A549 (cell line): ENCODE data around the gene ACO1. TPM values are rescaled to one million over a fixed set of nuclear protein-coding genes. Genes with fewer than 3 reads are reported as not detected.

Experiments
- ATAC-seq, 2 experiments: fragments of 200-7000 bp in 1 of 2; fragments of >200 bp in 1 of 2; cut with Nextera tagmentation in 1 of 2; cut with Tn5 transposase in 1 of 2; 3 replicates each; pipeline versions ENCODE4 v1.8.0 to v1.9.1; 2018 to 2020; ENCODE audit warnings: mild to moderate bottlenecking in 1 of 2, moderate library complexity in 1 of 2
- CTCF ChIA-PET: fragments of 300-600 bp; sonication (Branson Sonifier 250); formaldehyde crosslinking; extraction: SDS; loops from one replicate; lab custom pipeline; 2021; ENCODE audit warnings: antibody characterized with exemption, inconsistent platforms; lab: Yijun Ruan, JAX
- POLR2A ChIA-PET: fragments of 350-600 bp; formaldehyde crosslinking; extraction: SDS; loops from one replicate; lab custom pipeline; 2021; ENCODE audit warnings: antibody characterized with exemption, inconsistent platforms; lab: Yijun Ruan, JAX
- DNase-seq, 2 experiments: peaks; one replicate each; pipeline versions ENCODE4 v3.0.0 to v3.0.0-alpha.2; 2011 to 2016; ENCODE audit warnings: low read depth in 1 of 2, low spot score in 1 of 2
- FAIRE-seq: peaks from 2 replicates; lab custom pipeline; 2011; peaks lifted over from hg19 to GRCh38; lab: Jason Lieb, UNC
- H3K27ac ChIP-seq, 2 experiments: fragments of >200 bp; sonication (Bioruptor Twin); formaldehyde crosslinking; 3 replicates each; pipeline ENCODE4 v1.5.1; 2016 to 2017
- H3K4me1 ChIP-seq: fragments of >200 bp; sonication (Bioruptor Twin); formaldehyde crosslinking; 3 replicates; pipeline ENCODE4 v1.6.1; 2016
- H3K4me2 ChIP-seq: fragments of >200 bp; sonication (Bioruptor Twin); formaldehyde crosslinking; 3 replicates; pipeline ENCODE4 v1.6.1; 2016
- H3K4me3 ChIP-seq: fragments of >200 bp; sonication (Bioruptor Twin); formaldehyde crosslinking; 3 replicates; pipeline ENCODE4 v1.5.1; 2016
- H3K9me3 ChIP-seq: fragments of >200 bp; sonication (Bioruptor Twin); formaldehyde crosslinking; 3 replicates; pipeline ENCODE4 v1.6.1; 2016
- ATOH8 ChIP-seq: fragments of 250-450 bp; sonication (Bioruptor Pico); IDR thresholded peaks from 2 replicates; pipeline ENCODE4 v1.5.0; 2020; ENCODE audit warnings: low read depth, mild to moderate bottlenecking, moderate library complexity
- CBX2 ChIP-seq: fragments of 200-600 bp; sonication (generic); IDR thresholded peaks from 2 replicates; pipeline ENCODE4 v1.6.1; 2016; ENCODE audit warnings: low read depth, mild to moderate bottlenecking, borderline replicate concordance
- CEBPB ChIP-seq, 2 experiments: fragments of >200 bp in 1 of 2; sonication (Bioruptor Twin) in 1 of 2; formaldehyde crosslinking in 1 of 2; IDR thresholded peaks; 2 replicates each; pipeline ENCODE4 v1.6.1; 2012 to 2016
- CHD4 ChIP-seq: fragments of 200-600 bp; sonication (generic); IDR thresholded peaks from 2 replicates; pipeline ENCODE4 v1.6.1; 2016; ENCODE audit warnings: antibody characterized with exemption, mild to moderate bottlenecking, borderline replicate concordance
- ESRRA ChIP-seq: fragments of 150-350 bp; IDR thresholded peaks from 2 replicates; pipeline ENCODE4 v1.6.1; 2014; ENCODE audit warnings: mild to moderate bottlenecking, low read length, borderline replicate concordance
- FOSL2 ChIP-seq, 2 experiments: fragments of 450-650 bp in 1 of 2; fragments of >200 bp in 1 of 2; sonication (Bioruptor Twin) in 1 of 2; formaldehyde crosslinking; IDR thresholded peaks; 2 replicates each; pipeline versions ENCODE4 v1.5.0 to v1.6.1; 2016 to 2020; ENCODE audit warnings: mild to moderate bottlenecking in 1 of 2, moderate library complexity in 1 of 2
- HES2 ChIP-seq: fragments of >200 bp; sonication (Bioruptor Twin); formaldehyde crosslinking; IDR thresholded peaks from 2 replicates; pipeline ENCODE4 v1.6.1; 2016
- JUN ChIP-seq, 2 experiments: fragments of >200 bp; sonication (Bioruptor Twin); formaldehyde crosslinking; IDR thresholded peaks; 2 replicates in 1 of 2; 3 replicates in 1 of 2; pipeline ENCODE4 v1.6.1; 2016 to 2017
- KDM1A ChIP-seq: fragments of 200-600 bp; sonication (generic); IDR thresholded peaks from 2 replicates; pipeline ENCODE4 v1.6.1; 2016; ENCODE audit warnings: low read depth, mild to moderate bottlenecking
- MAZ ChIP-seq: fragments of 150-350 bp; IDR thresholded peaks from 2 replicates; pipeline ENCODE4 v1.6.1; 2014; ENCODE audit warnings: antibody characterized with exemption, low read depth, low read length, borderline replicate concordance
- NFE2L2 ChIP-seq: fragments of 150-350 bp; conservative IDR thresholded peaks from 2 replicates; pipeline ENCODE4 v1.6.1; 2014; ENCODE audit warnings: low read length
- NR3C1 ChIP-seq: fragments of >200 bp; sonication (Bioruptor Twin); formaldehyde crosslinking; IDR thresholded peaks from 3 replicates; pipeline ENCODE4 v1.6.1; 2017
- REST ChIP-seq: fragments of 200-600 bp; sonication (generic); IDR thresholded peaks from 2 replicates; pipeline ENCODE4 v1.6.1; 2016; ENCODE audit warnings: antibody characterized with exemption, mild to moderate bottlenecking, moderate library complexity
- RFX5 ChIP-seq: fragments of 450-650 bp; IDR thresholded peaks from 2 replicates; pipeline ENCODE4 v1.7.1; 2014; ENCODE audit warnings: antibody characterized with exemption, mild to moderate bottlenecking, moderate library complexity
- SMC3 ChIP-seq: fragments of >200 bp; sonication (Bioruptor Twin); formaldehyde crosslinking; IDR thresholded peaks from 3 replicates; pipeline ENCODE4 v1.6.1; 2018; ENCODE audit warnings: inconsistent platforms
- TFCP2L1 ChIP-seq: fragments of 250-450 bp; sonication (Bioruptor Pico); IDR thresholded peaks from 2 replicates; pipeline ENCODE4 v1.5.0; 2021; ENCODE audit warnings: mild to moderate bottlenecking
- ZC3H11A ChIP-seq: fragments of 450-650 bp; IDR thresholded peaks from 2 replicates; pipeline ENCODE4 v1.6.1; 2014; ENCODE audit warnings: antibody characterized with exemption, mild to moderate bottlenecking
- ZNF302 ChIP-seq: fragments of 250-450 bp; sonication (Bioruptor Pico); IDR thresholded peaks from 2 replicates; pipeline ENCODE4 v1.9.0; 2021; ENCODE audit warnings: inconsistent platforms, mild to moderate bottlenecking, moderate library complexity
- ZSCAN20 ChIP-seq: fragments of 250-450 bp; sonication (Bioruptor Pico); IDR thresholded peaks from 2 replicates; pipeline ENCODE4 v1.8.0; 2022; ENCODE audit warnings: mild to moderate bottlenecking, moderate library complexity
- WGBS: methylation state at CpG from one replicate; pipeline ENCODE4 v1.1.6; 2017; ENCODE audit errors: missing lambda C conversion rate; 5-methylcytosine and 5-hydroxymethylcytosine counted together
- polyA plus RNA-seq, 4 experiments: library from polyadenylated mRNA; depleted of rRNA in 3 of 4; stranded (reverse); fragments of >200 nt; fragmentation: RNase III in 1 of 4; extraction: RNeasy Plus Mini Kit Qiagen cat#74134 plus additional on column Dnase treatment in 1 of 4; gene quantifications; 2 replicates in 3 of 4; 3 replicates in 1 of 4; pipeline ENCODE4 v1.2.3, GENCODE V29; 2011 to 2017

The ACO1 gene
- polyA plus RNA-seq, 2 of the 4 experiments (the other 2 are of a cell fraction): 32.2 to 41.0 TPM

- ChIA-PET POLR2A (no interaction called here), CTCF (interaction anchor here (1.1 to 15.8 kb wide), 2 partner anchors 8 to 46 kb away, joined by 3 to 159 read pairs; no protein-coding TSS in a partner anchor)
- FAIRE-seq (no peak), ATAC-seq (no peak), DNase-seq (no peak)
- Histone ChIP-seq H3K9me3 (no peaks in the 10 kb centered on the region), H3K4me3 (no peak overlapping the region), H3K4me2 (no peak overlapping the region), H3K27ac (no peak overlapping the region), H3K4me1 (peaks cover 23% of the 10 kb centered on the region)
- whole genome bisulfite sequencing: 77% methylated on average over 6 of the region's 6 CpGs
- no peak for TF ChIP-seq TFCP2L1
- TF ChIP-seq RFX5: no peak
- no peak for TF ChIP-seq CEBPB (IDR thresholded peaks at IDR 0.05)
- TF ChIP-seq ZSCAN20 (CRISPR knock-in tag): no peak
- TF ChIP-seq MAZ: no peak
Observed at GRCh38 chr9:32424616-32425015, 40.2 kb downstream of the ACO1 start.

GRCh38 chr9:32426278-32426939 lies 42.0 kb downstream of the ACO1 start:
- TF ChIP-seq KDM1A (no peak), ESRRA (no peak), NFE2L2 (no peak), NR3C1 (no peak), FOSL2 (IDR thresholded peaks at IDR 0.05) (no peak), FOSL2 (CRISPR knock-in tag; IDR thresholded peaks at IDR 0.05) (no peak), ATOH8 (CRISPR knock-in tag) (no peak), ZNF302 (CRISPR knock-in tag) (no peak), REST (no peak), CBX2 (no peak), JUN (IDR thresholded peaks at IDR 0.05) (0 out of 5 replicates have a peak, but pooled peaks of 1 of the 2 experiments have one; percentile 24), HES2 (no peak), ZC3H11A (no peak), SMC3 (no peak), CEBPB (IDR thresholded peaks at IDR 0.05) (peak; percentile 86 to 88), ZSCAN20 (CRISPR knock-in tag) (no peak), CHD4 (no peak)
- TF ChIP-seq, all 56 proteins: peak for 2
- peak overlapping the region; percentile 58 to 77; a peak in 5 of 6 replicates for H3K27ac ChIP-seq
- H3K9me3 ChIP-seq: no peaks in the 10 kb centered on the region
- ChIA-PET POLR2A (no interaction called here), CTCF (interaction anchor here (0.8 to 15.8 kb wide), 5 partner anchors 28 to 155 kb away, joined by 3 to 159 read pairs (median 3); partner anchors contain the start of gene NDUFB6)
- H3K4me3 ChIP-seq: no peak overlapping the region
- DNase-seq (peak in 1 of 2 experiments; percentile 28), ATAC-seq (peak; percentile 70 to 77), FAIRE-seq (no peak)
- 45% methylated on average over 7 of the region's 7 CpGs for WGBS
- peak overlapping the region; percentile 65 for H3K4me2 ChIP-seq
- peaks cover 23% of the 10 kb centered on the region for H3K4me1 ChIP-seq
